ENCODE measurements around the gene TMEM154. TPM values are rescaled to one million over a fixed set of nuclear protein-coding genes. Genes with fewer than 3 reads are reported as not detected.

Gene TMEM154
- total RNA-seq, 4 donors from 2014 or later: 81.9 to 164 (median 132) TPM

GRCh38 chr4:152660526-152660925 is 19.3 kb downstream of the TMEM154 start:
- WGBS: 82% methylated on average over 5 of the region's 5 CpGs

DNA sequence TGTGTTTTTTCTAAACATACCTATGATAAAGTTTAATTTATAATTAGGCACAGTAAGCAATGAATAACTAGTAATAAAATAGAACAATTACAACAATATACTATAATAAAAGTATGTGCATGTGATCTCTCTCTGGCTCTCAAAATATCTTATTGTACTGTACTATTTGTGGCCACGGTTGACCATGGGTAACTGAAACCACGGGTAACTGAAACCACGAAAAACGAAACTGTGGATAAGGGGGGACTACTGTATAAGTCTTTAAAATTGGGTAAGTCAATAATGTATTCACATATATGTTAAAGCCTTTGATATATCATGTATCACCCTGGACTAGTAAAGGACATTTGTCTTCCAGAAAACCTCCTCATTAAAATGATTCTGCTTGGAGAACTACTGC is 20.0 kb downstream of the TMEM154 start:
- Histone ChIP-seq H3K9me3 (peaks cover 9% of the 10 kb centered on the region), H3K27me3 (no peaks in the 10 kb centered on the region), H3K4me1 (peaks cover 8% of the 10 kb centered on the region), H3K27ac (no peak overlapping the region), H3K36me3 (no peaks in the 10 kb centered on the region), H3K4me3 (no peak overlapping the region)
- no peak for TF ChIP-seq EP300 (IDR thresholded peaks at IDR 0.05)
- no peak for TF ChIP-seq CTCF (IDR thresholded peaks at IDR 0.05)
- no peak for TF ChIP-seq POLR2AphosphoS5 (IDR thresholded peaks at IDR 0.05)
- no peak for TF ChIP-seq POLR2A (IDR thresholded peaks at IDR 0.05)
- WGBS: 91% methylated on average over 4 of the region's 4 CpGs
- DNase-seq (ENCODE audit: low spot score in 2 of 2): no peak

More at GRCh38 chr4:152660526-152660925, 19.3 kb downstream of the TMEM154 start:
- Histone ChIP-seq H3K9me3 (peaks cover 9% of the 10 kb centered on the region), H3K4me1 (peaks cover 6% of the 10 kb centered on the region), H3K27me3 (no peaks in the 10 kb centered on the region), H3K27ac (no peak overlapping the region), H3K36me3 (no peaks in the 10 kb centered on the region), H3K4me3 (no peak overlapping the region)
- DNase-seq (ENCODE audit: low spot score in 2 of 2): no peak
- no peak for TF ChIP-seq POLR2AphosphoS5 (IDR thresholded peaks at IDR 0.05)
- TF ChIP-seq CTCF (IDR thresholded peaks at IDR 0.05): no peak
- TF ChIP-seq EP300 (IDR thresholded peaks at IDR 0.05): no peak
- TF ChIP-seq POLR2A (IDR thresholded peaks at IDR 0.05): no peak

GRCh38 chr4:152657657-152658056 is 22.1 kb downstream of the TMEM154 start:
- WGBS: 92% methylated on average over 2 of the region's 2 CpGs
- TF ChIP-seq CTCF (IDR thresholded peaks at IDR 0.05): no peak
- no peak for TF ChIP-seq POLR2AphosphoS5 (IDR thresholded peaks at IDR 0.05)
- TF ChIP-seq POLR2A (IDR thresholded peaks at IDR 0.05): no peak
- TF ChIP-seq EP300 (IDR thresholded peaks at IDR 0.05): no peak
- no peak for DNase-seq (ENCODE audit: low spot score in 2 of 2)
- Histone ChIP-seq H3K27ac (no peak overlapping the region), H3K4me3 (no peak overlapping the region), H3K9me3 (peaks cover 9% of the 10 kb centered on the region), H3K4me1 (peaks cover 8% of the 10 kb centered on the region), H3K36me3 (no peaks in the 10 kb centered on the region), H3K27me3 (no peaks in the 10 kb centered on the region)

GRCh38 chr4:152655272-152656129 is 24.3 kb downstream of the TMEM154 start:
- Histone ChIP-seq H3K4me3 (no peak overlapping the region), H3K27ac (no peak overlapping the region), H3K27me3 (no peaks in the 10 kb centered on the region), H3K9me3 (peaks cover 9% of the 10 kb centered on the region), H3K36me3 (no peaks in the 10 kb centered on the region), H3K4me1 (peaks cover 8% of the 10 kb centered on the region)
- TF ChIP-seq POLR2A (IDR thresholded peaks at IDR 0.05): no peak
- peak in 1 of 2 donors; percentile 12 for TF ChIP-seq CTCF (IDR thresholded peaks at IDR 0.05)
- no peak for TF ChIP-seq EP300 (IDR thresholded peaks at IDR 0.05)
- TF ChIP-seq POLR2AphosphoS5 (IDR thresholded peaks at IDR 0.05): no peak
- 72% methylated on average over 2 of the region's 7 CpGs for WGBS
- no peak for DNase-seq (ENCODE audit: low spot score in 2 of 2)

DNA sequence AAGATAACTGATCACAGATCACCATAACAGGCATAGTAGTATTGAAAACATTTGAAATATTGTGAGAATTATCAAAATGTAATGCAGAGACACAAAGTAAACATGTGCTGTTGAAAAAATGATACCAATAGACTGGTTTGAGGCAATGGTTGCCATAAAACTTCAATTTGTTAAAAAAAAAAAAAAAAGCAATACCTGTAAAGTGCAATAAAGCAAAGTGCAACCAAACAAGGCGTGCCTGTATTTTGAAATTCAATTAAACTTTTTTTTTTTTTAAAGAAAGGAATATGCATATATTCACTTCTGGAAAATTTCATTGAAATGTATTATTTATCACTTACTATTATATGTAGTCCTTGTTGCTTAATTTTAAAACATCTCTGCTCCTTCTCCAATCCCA is 27.7 kb downstream of the TMEM154 start:
- no peak for DNase-seq (ENCODE audit: low spot score in 2 of 2)
- H3K9me3 ChIP-seq: peaks cover 2% of the 10 kb centered on the region
- 92% methylated on average over 1 of the region's 1 CpG for WGBS

More for the DNA sequence above, 27.7 kb downstream of the TMEM154 start:
- Histone ChIP-seq H3K4me3 (no peak overlapping the region), H3K36me3 (peaks cover 4% of the 10 kb centered on the region), H3K27ac (no peak overlapping the region), H3K27me3 (no peaks in the 10 kb centered on the region), H3K4me1 (peaks cover 8% of the 10 kb centered on the region)
- TF ChIP-seq POLR2AphosphoS5 (IDR thresholded peaks at IDR 0.05) (no peak), EP300 (IDR thresholded peaks at IDR 0.05) (no peak), CTCF (IDR thresholded peaks at IDR 0.05) (no peak), POLR2A (IDR thresholded peaks at IDR 0.05) (no peak)
